ENCODE results near the gene CHIA. TPM values are rescaled to one million over a fixed set of nuclear protein-coding genes. Genes with fewer than 3 reads are reported as not detected.

The CHIA gene
- total and polyA plus RNA-seq, 2 of the 8 experiments (the other 6 are each of a cell fraction or from before 2014, with no cell fraction given), result not detected

GRCh38 chr1:111241797-111242196 is 48.9 kb upstream of the CHIA start (continued):
- TF ChIP-seq GABPA (IDR thresholded peaks at IDR 0.05; ENCODE audit: borderline replicate concordance, insufficient read depth, low read length) (no peak), TAF7 (optimal IDR thresholded peaks at IDR 0.05; ENCODE audit: borderline replicate concordance, low read depth, low read length) (no peak), EP300 (IDR thresholded peaks at IDR 0.05; ENCODE audit: borderline replicate concordance in 1 of 2, low read depth in 2 of 2, low read length in 2 of 2) (no peak), YY1 (IDR thresholded peaks at IDR 0.05; ENCODE audit: low read depth, low read length) (no peak), KDM1A (IDR thresholded peaks at IDR 0.05; ENCODE audit: borderline replicate concordance, low read length) (no peak), SP2 (IDR thresholded peaks at IDR 0.05; ENCODE audit: low read length) (no peak), POLR2A (IDR thresholded peaks at IDR 0.05; ENCODE audit: control extremely low read depth in 1 of 2, low read depth in 2 of 2, low read length in 2 of 2) (no peak), ASH2L (IDR thresholded peaks at IDR 0.05; ENCODE audit: low read length) (no peak), TCF12 (IDR thresholded peaks at IDR 0.05; ENCODE audit: low read depth, low read length) (no peak), SIRT6 (IDR thresholded peaks at IDR 0.05; ENCODE audit: low read length) (no peak), MAX (IDR thresholded peaks at IDR 0.05) (no peak)
